GM12878 (cell line): ENCODE data around the gene TCF12. TPM values are rescaled to one million over a fixed set of nuclear protein-coding genes. Genes with fewer than 3 reads are reported as not detected.

ENCODE experiments used
- CHD4 ChIP-seq: fragments of 200-600 bp; sonication (generic); IDR thresholded peaks from 2 replicates; pipeline ENCODE4 v1.6.1; 2016; ENCODE audit warnings: mild to moderate bottlenecking
- EP300 ChIP-seq, 2 experiments: fragments of 150-350 bp in 1 of 2; IDR thresholded peaks; 2 replicates each; pipeline ENCODE4 v1.6.1; 2011 to 2012; ENCODE audit warnings: low read depth in 2 of 2, low read length in 2 of 2, borderline replicate concordance in 1 of 2, improper control_type of control experiment in 1 of 2, inconsistent platforms in 1 of 2; ENCODE audit not compliant: control insufficient read depth in 1 of 2
- IRF4 ChIP-seq: IDR thresholded peaks from 2 replicates; pipeline ENCODE4 v1.6.1; 2011; ENCODE audit warnings: low read depth, low read length
- JUND ChIP-seq: IDR thresholded peaks from 2 replicates; pipeline ENCODE4 v1.6.1; 2012; ENCODE audit warnings: low read depth, mild to moderate bottlenecking, low read length, improper control_type of control experiment, moderate library complexity
- NFIC ChIP-seq: IDR thresholded peaks from 2 replicates; pipeline ENCODE4 v1.6.1; 2012; ENCODE audit warnings: low read depth, mild to moderate bottlenecking, inconsistent platforms, low read length, moderate library complexity
- SRF ChIP-seq, 2 experiments: IDR thresholded peaks; 2 replicates each; pipeline ENCODE4 v1.6.1; 2011; ENCODE audit warnings: low read depth in 2 of 2, low read length in 2 of 2, mild to moderate bottlenecking in 1 of 2, moderate library complexity in 1 of 2
- TAF1 ChIP-seq: IDR thresholded peaks from 2 replicates; pipeline ENCODE4 v1.6.1; 2011; ENCODE audit warnings: mild to moderate bottlenecking, low read depth, low read length, borderline replicate concordance
- polyA plus RNA-seq, 11 experiments: library from polyadenylated mRNA; depleted of rRNA in 4 of 11; unstranded in 6 of 11; stranded (reverse) in 5 of 11; fragments of >200 nt; fragmentation: Nextera tagmentation in 4 of 11; fragmentation: Illumina TruSeq in 1 of 11; extraction: Ambion mirVana in 4 of 11; extraction: Trizol in 1 of 11; gene quantifications; 1 replicate in 1 of 11; 2 replicates in 10 of 11; pipeline versions ENCODE4 v1.2.1 to v1.2.3, GENCODE V29; 2011 to 2016; ENCODE audit warnings: inconsistent platforms in 2 of 11, missing spikeins in 2 of 11, low read depth in 1 of 11
- total RNA-seq, 4 experiments: library from RNA; depleted of rRNA in 3 of 4; stranded (reverse); fragments of >200 nt in 3 of 4; fragmentation: Illumina TruSeq in 1 of 4; extraction: Trizol in 1 of 4; gene quantifications; 2 replicates each; pipeline versions ENCODE4 v1.2.1 to v1.2.3, GENCODE V29; 2013 to 2021
- TF ChIP-seq, protein P1 (sequence below): fragments of 450-650 bp; IDR thresholded peaks from 2 replicates; pipeline ENCODE4 v1.6.1; 2017; ENCODE audit warnings: mild to moderate bottlenecking, moderate library complexity
- TF ChIP-seq, protein P2 (sequence below): fragments of 450-650 bp; formaldehyde crosslinking; IDR thresholded peaks from 2 replicates; pipeline ENCODE4 v1.4.0; 2020; ENCODE audit warnings: mild to moderate bottlenecking, moderate library complexity

TCF12 gene
- total and polyA plus RNA-seq, 10 of the 15 experiments (the other 5 are each of a cell fraction or from before 2014, with no cell fraction given): 8.2 to 70.9 (median 49.5) TPM

DNA sequence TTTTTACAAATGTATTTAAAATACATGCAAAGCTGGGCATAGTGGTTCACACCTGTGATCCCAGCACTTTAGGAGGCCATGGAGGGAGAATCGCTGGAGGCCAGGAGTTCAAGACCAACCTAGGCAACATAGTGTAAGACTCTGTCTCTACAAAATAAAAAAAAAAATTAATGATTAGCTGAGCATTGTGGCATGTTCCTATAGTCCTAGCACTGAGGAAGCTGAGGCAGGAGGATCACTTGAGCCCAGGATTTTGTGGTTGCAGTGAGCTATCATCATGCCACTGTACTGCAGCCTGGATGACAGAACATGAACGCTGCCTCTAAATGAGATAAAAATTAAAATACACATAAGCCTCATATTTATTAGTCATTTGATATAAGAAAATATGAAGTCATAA, 142.8 kb downstream of the TCF12 start (continued):
- TF ChIP-seq, protein P1, sequence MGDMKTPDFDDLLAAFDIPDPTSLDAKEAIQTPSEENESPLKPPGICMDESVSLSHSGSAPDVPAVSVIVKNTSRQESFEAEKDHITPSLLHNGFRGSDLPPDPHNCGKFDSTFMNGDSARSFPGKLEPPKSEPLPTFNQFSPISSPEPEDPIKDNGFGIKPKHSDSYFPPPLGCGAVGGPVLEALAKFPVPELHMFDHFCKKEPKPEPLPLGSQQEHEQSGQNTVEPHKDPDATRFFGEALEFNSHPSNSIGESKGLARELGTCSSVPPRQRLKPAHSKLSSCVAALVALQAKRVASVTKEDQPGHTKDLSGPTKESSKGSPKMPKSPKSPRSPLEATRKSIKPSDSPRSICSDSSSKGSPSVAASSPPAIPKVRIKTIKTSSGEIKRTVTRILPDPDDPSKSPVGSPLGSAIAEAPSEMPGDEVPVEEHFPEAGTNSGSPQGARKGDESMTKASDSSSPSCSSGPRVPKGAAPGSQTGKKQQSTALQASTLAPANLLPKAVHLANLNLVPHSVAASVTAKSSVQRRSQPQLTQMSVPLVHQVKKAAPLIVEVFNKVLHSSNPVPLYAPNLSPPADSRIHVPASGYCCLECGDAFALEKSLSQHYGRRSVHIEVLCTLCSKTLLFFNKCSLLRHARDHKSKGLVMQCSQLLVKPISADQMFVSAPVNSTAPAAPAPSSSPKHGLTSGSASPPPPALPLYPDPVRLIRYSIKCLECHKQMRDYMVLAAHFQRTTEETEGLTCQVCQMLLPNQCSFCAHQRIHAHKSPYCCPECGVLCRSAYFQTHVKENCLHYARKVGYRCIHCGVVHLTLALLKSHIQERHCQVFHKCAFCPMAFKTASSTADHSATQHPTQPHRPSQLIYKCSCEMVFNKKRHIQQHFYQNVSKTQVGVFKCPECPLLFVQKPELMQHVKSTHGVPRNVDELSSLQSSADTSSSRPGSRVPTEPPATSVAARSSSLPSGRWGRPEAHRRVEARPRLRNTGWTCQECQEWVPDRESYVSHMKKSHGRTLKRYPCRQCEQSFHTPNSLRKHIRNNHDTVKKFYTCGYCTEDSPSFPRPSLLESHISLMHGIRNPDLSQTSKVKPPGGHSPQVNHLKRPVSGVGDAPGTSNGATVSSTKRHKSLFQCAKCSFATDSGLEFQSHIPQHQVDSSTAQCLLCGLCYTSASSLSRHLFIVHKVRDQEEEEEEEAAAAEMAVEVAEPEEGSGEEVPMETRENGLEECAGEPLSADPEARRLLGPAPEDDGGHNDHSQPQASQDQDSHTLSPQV: no peak
- TF ChIP-seq SRF (IDR thresholded peaks at IDR 0.05; ENCODE audit: low read depth in 2 of 2, low read length in 2 of 2): no peak
- TF ChIP-seq TAF1: no peak
- TF ChIP-seq CHD4: no peak
- TF ChIP-seq EP300 (IDR thresholded peaks at IDR 0.05; ENCODE audit: borderline replicate concordance in 1 of 2, control insufficient read depth in 1 of 2, low read depth in 2 of 2, low read length in 2 of 2): no peak
- TF ChIP-seq NFIC: no peak
- no peak for TF ChIP-seq JUND
- TF ChIP-seq, protein P2, sequence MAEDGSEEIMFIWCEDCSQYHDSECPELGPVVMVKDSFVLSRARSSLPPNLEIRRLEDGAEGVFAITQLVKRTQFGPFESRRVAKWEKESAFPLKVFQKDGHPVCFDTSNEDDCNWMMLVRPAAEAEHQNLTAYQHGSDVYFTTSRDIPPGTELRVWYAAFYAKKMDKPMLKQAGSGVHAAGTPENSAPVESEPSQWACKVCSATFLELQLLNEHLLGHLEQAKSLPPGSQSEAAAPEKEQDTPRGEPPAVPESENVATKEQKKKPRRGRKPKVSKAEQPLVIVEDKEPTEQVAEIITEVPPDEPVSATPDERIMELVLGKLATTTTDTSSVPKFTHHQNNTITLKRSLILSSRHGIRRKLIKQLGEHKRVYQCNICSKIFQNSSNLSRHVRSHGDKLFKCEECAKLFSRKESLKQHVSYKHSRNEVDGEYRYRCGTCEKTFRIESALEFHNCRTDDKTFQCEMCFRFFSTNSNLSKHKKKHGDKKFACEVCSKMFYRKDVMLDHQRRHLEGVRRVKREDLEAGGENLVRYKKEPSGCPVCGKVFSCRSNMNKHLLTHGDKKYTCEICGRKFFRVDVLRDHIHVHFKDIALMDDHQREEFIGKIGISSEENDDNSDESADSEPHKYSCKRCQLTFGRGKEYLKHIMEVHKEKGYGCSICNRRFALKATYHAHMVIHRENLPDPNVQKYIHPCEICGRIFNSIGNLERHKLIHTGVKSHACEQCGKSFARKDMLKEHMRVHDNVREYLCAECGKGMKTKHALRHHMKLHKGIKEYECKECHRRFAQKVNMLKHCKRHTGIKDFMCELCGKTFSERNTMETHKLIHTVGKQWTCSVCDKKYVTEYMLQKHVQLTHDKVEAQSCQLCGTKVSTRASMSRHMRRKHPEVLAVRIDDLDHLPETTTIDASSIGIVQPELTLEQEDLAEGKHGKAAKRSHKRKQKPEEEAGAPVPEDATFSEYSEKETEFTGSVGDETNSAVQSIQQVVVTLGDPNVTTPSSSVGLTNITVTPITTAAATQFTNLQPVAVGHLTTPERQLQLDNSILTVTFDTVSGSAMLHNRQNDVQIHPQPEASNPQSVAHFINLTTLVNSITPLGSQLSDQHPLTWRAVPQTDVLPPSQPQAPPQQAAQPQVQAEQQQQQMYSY: no peak
- TF ChIP-seq IRF4: no peak
